BJ (cell line): ENCODE results near the gene CACNA1A. TPM values are rescaled to one million over a fixed set of nuclear protein-coding genes. Genes with fewer than 3 reads are reported as not detected.
"Not testable (repeated sequence)": the region's sequence is repeated elsewhere in the genome, so short reads cannot be mapped to it uniquely, and the experiment has no call there.

ENCODE experiments used
- CTCF ChIA-PET: fragments of 350-600 bp; formaldehyde crosslinking; extraction: SDS; loops from one replicate; lab custom pipeline; 2021; ENCODE audit warnings: antibody characterized with exemption, inconsistent platforms; lab: Yijun Ruan, JAX
- POLR2A ChIA-PET: fragments of 300-600 bp; sonication (Branson Sonifier 250); formaldehyde crosslinking; extraction: SDS; loops from one replicate; lab custom pipeline; 2021; ENCODE audit warnings: antibody characterized with exemption; lab: Charles Lee
- DNase-seq: peaks from one replicate; pipeline ENCODE4 v3.0.0-alpha.2; 2011; ENCODE audit warnings: low read depth
- H3K27me3 ChIP-seq: 2 replicates; pipeline ENCODE4 v1.6.0; 2011; ENCODE audit warnings: low read length; ENCODE audit not compliant: control insufficient read depth, insufficient read depth
- H3K36me3 ChIP-seq: 2 replicates; pipeline ENCODE4 v1.5.1; 2011; ENCODE audit warnings: low read length; ENCODE audit not compliant: control insufficient read depth, insufficient read depth
- H3K4me3 ChIP-seq: 2 replicates; pipeline ENCODE4 v1.5.1; 2011; ENCODE audit warnings: low read depth, mild to moderate bottlenecking, control low read depth, low read length
- CTCF ChIP-seq: IDR thresholded peaks from 2 replicates; pipeline ENCODE4 v1.5.1; 2011; ENCODE audit warnings: low read depth, mild to moderate bottlenecking, control low read depth, inconsistent platforms, low read length, moderate library complexity; ENCODE audit not compliant: insufficient read depth
- polyA plus RNA-seq: library from polyadenylated mRNA; depleted of rRNA; stranded (reverse); fragments of >200 nt; gene quantifications from 2 replicates; pipeline ENCODE4 v1.2.3, GENCODE V29; 2011

Gene CACNA1A
- polyA plus RNA-seq, 1 experiment = 2.9 TPM

DNA sequence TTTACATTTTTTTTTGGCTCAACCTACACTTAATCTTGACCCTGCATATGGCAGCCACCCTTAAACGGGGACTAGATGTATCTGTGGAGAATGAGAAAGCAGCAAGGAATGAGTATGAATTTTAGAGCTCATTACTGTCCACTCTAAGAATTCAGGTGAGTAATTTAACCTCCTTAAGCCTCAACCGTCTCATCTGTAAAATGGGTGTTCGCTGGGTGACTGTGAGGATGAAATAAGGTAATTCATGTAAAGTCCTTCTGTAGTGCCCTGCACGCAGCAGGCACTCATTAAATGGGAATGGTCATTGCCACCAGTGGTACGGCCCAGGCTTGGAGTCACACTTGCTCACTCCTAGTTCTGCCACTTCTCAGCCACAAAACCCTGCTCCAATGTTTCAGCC lies 135.3 kb downstream of the CACNA1A start:
- ChIA-PET CTCF (no interaction called here), POLR2A (no interaction called here)
- Histone ChIP-seq H3K4me3 (no peak overlapping the region), H3K36me3 (no peaks in the 10 kb centered on the region), H3K27me3 (no peaks in the 10 kb centered on the region)
- TF ChIP-seq CTCF = no peak
- no peak for DNase-seq

DNA sequence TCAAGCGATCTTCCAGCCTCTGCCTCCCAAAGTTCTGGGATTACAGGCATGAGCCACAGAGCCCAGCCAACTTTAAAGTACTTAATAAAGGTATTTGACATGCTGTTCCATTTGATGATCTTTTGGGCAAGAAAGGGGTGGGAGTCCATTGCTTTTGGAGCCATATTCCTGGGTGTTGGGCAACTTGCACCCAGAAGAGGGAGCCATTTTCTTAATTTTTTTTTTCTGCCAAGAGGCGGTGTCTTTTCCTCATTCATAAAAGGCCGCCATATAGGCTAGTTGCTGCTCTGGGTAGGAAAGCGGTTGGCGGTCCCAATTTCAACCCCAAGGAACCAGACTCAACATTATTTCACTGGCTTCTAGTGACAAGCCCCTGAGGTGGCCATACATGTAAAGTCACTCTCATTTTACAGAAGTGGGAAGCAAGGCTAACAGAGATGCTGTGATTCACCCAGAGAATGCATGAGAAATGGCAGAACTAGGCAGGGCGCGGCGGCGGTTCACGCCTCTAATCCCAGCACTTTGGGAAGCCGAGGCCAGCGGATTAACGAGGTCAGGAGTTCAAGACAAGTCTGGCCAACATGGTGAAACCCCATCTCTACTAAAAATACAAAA lies 139.6 kb downstream of the CACNA1A start:
- no peaks in the 10 kb centered on the region for H3K36me3 ChIP-seq
- CTCF ChIA-PET = interaction anchor here (0.7 to 1.1 kb wide), 6 partner anchors 65 to 222 kb away, joined by 3 read pairs; no protein-coding TSS in a partner anchor
- peak; percentile 52 for TF ChIP-seq CTCF
- no peaks in the 10 kb centered on the region for H3K27me3 ChIP-seq
- no peak overlapping the region for H3K4me3 ChIP-seq
- DNase-seq = no peak
- POLR2A ChIA-PET = no interaction called here

DNA sequence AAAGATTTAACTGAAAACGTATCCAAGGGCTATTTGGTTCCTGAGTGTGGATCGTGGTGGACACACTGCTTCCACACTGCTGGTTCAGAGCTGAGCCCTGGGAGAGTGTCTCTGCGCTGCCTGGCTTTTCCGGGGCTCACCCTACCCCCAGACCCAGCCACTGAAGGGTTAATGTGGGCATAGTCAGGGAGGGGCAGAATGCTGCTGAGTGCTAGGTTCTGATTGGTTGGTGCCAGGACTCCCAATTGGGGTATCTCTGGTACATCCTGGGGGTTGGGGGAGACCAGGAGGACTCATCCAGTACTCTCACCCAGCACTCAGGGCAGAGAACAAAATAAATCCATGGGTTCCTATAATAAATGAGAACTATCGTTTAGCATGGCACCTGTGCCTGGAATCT lies 142.3 kb downstream of the CACNA1A start:
- TF ChIP-seq CTCF = no peak
- Histone ChIP-seq H3K36me3 (no peaks in the 10 kb centered on the region), H3K4me3 (no peak overlapping the region), H3K27me3 (no peaks in the 10 kb centered on the region)
- ChIA-PET POLR2A (no interaction called here), CTCF (interaction anchor here (1.4 kb wide), 1 partner anchor 64 kb away, joined by 3 read pairs; no protein-coding TSS in a partner anchor)
- no peak for DNase-seq

- ChIA-PET POLR2A (no interaction called here), CTCF (interaction anchor here (0.7 to 1.4 kb wide), 3 partner anchors 17 to 208 kb away, joined by 3 to 4 read pairs (median 3); no protein-coding TSS in a partner anchor)
- Histone ChIP-seq H3K4me3 (no peak overlapping the region), H3K27me3 (no peaks in the 10 kb centered on the region), H3K36me3 (no peaks in the 10 kb centered on the region)
- no peak for DNase-seq
- TF ChIP-seq CTCF = no peak
Measured at GRCh38 chr19:13363245-13363644, 143.0 kb downstream of the CACNA1A start.

GRCh38 chr19:13362668-13363067 lies 143.6 kb downstream of the CACNA1A start:
- no peak for DNase-seq
- H3K36me3 ChIP-seq = no peaks in the 10 kb centered on the region
- no peaks in the 10 kb centered on the region for H3K27me3 ChIP-seq
- ChIA-PET POLR2A (no interaction called here), CTCF (interaction anchor here (0.7 to 1.4 kb wide), 3 partner anchors 18 to 207 kb away, joined by 3 to 4 read pairs (median 3); no protein-coding TSS in a partner anchor)
- H3K4me3 ChIP-seq = no peak overlapping the region
- TF ChIP-seq CTCF = no peak

DNA sequence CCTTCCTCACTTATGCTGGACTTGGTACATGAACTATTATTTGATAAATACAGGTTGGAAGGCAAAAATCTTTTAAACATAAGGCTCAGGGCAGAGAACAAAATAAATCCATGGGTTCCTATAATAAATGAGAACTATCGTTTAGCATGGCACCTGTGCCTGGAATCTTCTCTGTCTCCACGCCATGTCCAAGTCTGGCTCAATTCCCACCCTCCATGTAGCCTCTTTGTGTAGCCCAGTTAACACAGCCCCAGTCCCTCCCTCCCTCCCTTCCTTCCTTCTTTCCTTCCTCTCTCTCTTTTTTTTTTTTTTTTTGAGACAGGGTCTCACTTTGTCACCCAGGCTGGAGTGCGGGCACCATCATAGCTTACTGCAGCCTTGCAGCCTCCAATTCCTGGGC lies 144.6 kb downstream of the CACNA1A start:
- CTCF ChIA-PET, H3K4me3 ChIP-seq, H3K27me3 ChIP-seq, POLR2A ChIA-PET, H3K36me3 ChIP-seq, DNase-seq: not testable (repeated sequence)
